ENCODE measurements around the gene MMP15. TPM values are rescaled to one million over a fixed set of nuclear protein-coding genes. Genes with fewer than 3 reads are reported as not detected.

MMP15 gene
- total and polyA plus RNA-seq, 2 of the 13 experiments (the other 11 are each of a cell fraction or from before 2014, with no cell fraction given) = 35.2 to 44.9 TPM

GRCh38 chr16:58026139-58026704 lies 668 bp downstream of the MMP15 start (continued):
- TF ChIP-seq HNF4G (IDR thresholded peaks at IDR 0.05; ENCODE audit: borderline replicate concordance, low read depth, low read length) = no peak
- no peak for TF ChIP-seq HNF4G (CRISPR knock-in tag; IDR thresholded peaks at IDR 0.05; ENCODE audit: borderline replicate concordance, low read depth)
- peak; percentile 36; the same call in 1 of the 2 replicates for TF ChIP-seq ZNF513 (CRISPR knock-in tag; conservative IDR thresholded peaks at IDR 0.05)
- TF ChIP-seq FOXO1 (CRISPR knock-in tag; IDR thresholded peaks at IDR 0.05) = 0 out of 2 replicates have a peak, but pooled peaks have one; percentile 11
- TF ChIP-seq SP2 (CRISPR knock-in tag; IDR thresholded peaks at IDR 0.05) = peak; percentile 11; the same call in 1 of the 2 replicates
- no peak for TF ChIP-seq GTF2F1 (IDR thresholded peaks at IDR 0.05; ENCODE audit: low read length)
- TF ChIP-seq TERF1 (CRISPR knock-in tag; IDR thresholded peaks at IDR 0.05) = no peak
- TF ChIP-seq ZNF329 (CRISPR knock-in tag; IDR thresholded peaks at IDR 0.05; ENCODE audit: low read depth) = peak; percentile 44; the same call in 1 of the 2 replicates
- no peak for TF ChIP-seq ZNF773 (CRISPR knock-in tag; IDR thresholded peaks at IDR 0.05; ENCODE audit: borderline replicate concordance)
- no peak; the same call in 1 of the 2 replicates for TF ChIP-seq ETV6 (CRISPR knock-in tag; conservative IDR thresholded peaks at IDR 0.05)
- no peak for TF ChIP-seq NFIB (CRISPR knock-in tag; IDR thresholded peaks at IDR 0.05; ENCODE audit: borderline replicate concordance)
- TF ChIP-seq ZMYM4 (CRISPR knock-in tag; IDR thresholded peaks at IDR 0.05) = no peak
- TF ChIP-seq ZMYM2 (CRISPR knock-in tag; IDR thresholded peaks at IDR 0.05) = no peak
- 0 out of 2 replicates have a peak, but pooled peaks have one; percentile 11 for TF ChIP-seq ZBTB20 (CRISPR knock-in tag; IDR thresholded peaks at IDR 0.05; ENCODE audit: borderline replicate concordance, low read depth)
- no peak for TF ChIP-seq ZBTB46 (CRISPR knock-in tag; IDR thresholded peaks at IDR 0.05; ENCODE audit: borderline replicate concordance)
- TF ChIP-seq RBFOX2 (IDR thresholded peaks at IDR 0.05; ENCODE audit: low read depth, low read length) = peak; percentile 8; the same call in 1 of the 2 replicates
- no peak for TF ChIP-seq TCF12 (IDR thresholded peaks at IDR 0.05)
- no peak; the same call in 1 of the 2 replicates for TF ChIP-seq TCF12 (CRISPR knock-in tag; IDR thresholded peaks at IDR 0.05)
- no peak for TF ChIP-seq TFDP1 (CRISPR knock-in tag; IDR thresholded peaks at IDR 0.05; ENCODE audit: borderline replicate concordance)
- TF ChIP-seq ZNF841 (CRISPR knock-in tag; IDR thresholded peaks at IDR 0.05; ENCODE audit: borderline replicate concordance) = no peak
- peak; percentile 15 for TF ChIP-seq ZNF883 (CRISPR knock-in tag; IDR thresholded peaks at IDR 0.05; ENCODE audit: not compliant biosample characterization)
- no peak for TF ChIP-seq ZNF260 (CRISPR knock-in tag; IDR thresholded peaks at IDR 0.05; ENCODE audit: borderline replicate concordance, low read depth)
- 0 out of 2 replicates have a peak, but pooled peaks have one; percentile 20 for TF ChIP-seq ZNF275 (CRISPR knock-in tag; IDR thresholded peaks at IDR 0.05; ENCODE audit: borderline replicate concordance)

All from HepG2 (cell line).